Activated naive CD4-positive, alpha-beta T cell treated with anti-CD3 and anti-CD28 coated beads, Interleukin-2, amount 10 ng/mL, durations not matched to agents 7 days and 5 days (primary cell): ENCODE results near the gene AK9.
"Not testable (repeated sequence)": the region's sequence is repeated elsewhere in the genome, so short reads cannot be mapped to it uniquely, and the experiment has no call there.

Experiments
- CTCF ChIA-PET: fragments of 350-600 bp; sonication (Branson Sonifier 250); formaldehyde crosslinking; loops from one replicate; lab custom pipeline; 2021; ENCODE audit warnings: antibody characterized with exemption; lab: Charles Lee
- DNase-seq: peaks from one replicate; pipeline ENCODE4 v3.0.0-alpha.2; 2020
- H3K27ac Mint-ChIP-seq: one replicate; pipeline ENCODE4 v1.8.0; 2021; ENCODE audit warnings: mild to moderate bottlenecking, moderate library complexity, mixed read lengths
- H3K27me3 Mint-ChIP-seq: one replicate; pipeline ENCODE4 v1.8.0; 2021; ENCODE audit warnings: mild to moderate bottlenecking, mixed read lengths
- H3K36me3 Mint-ChIP-seq: one replicate; pipeline ENCODE4 v1.8.0; 2021; ENCODE audit warnings: mixed read lengths
- H3K4me1 Mint-ChIP-seq: one replicate; pipeline ENCODE4 v1.8.0; 2021; ENCODE audit warnings: mixed read lengths
- H3K4me3 Mint-ChIP-seq: one replicate; pipeline ENCODE4 v1.8.0; 2021; ENCODE audit warnings: mild to moderate bottlenecking, moderate library complexity, mixed read lengths
- H3K9me3 Mint-ChIP-seq: one replicate; pipeline ENCODE4 v1.8.0; 2021; ENCODE audit warnings: mixed read lengths

Gene AK9

DNA sequence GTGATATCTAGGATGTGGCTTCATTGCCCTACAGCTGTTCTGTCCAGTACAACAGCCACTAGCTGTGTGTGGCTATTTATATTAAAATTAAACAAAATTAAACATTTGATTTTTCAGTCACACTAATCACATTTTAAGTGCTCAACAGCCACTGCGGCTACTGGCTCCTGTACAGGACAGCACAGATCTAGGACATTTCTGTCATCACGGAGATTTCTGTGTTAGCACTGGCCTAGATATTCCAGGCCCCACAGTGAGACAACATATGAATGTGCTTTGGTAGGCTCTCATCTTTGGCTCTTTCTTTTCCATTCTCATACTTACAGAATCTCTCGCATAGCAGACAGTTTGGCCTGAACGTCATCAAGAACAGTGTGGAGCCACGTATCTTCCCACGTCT, 159.6 kb downstream of the AK9 start:
- DNase-seq = no peak
- CTCF ChIA-PET = interaction anchor here (2.7 kb wide), 1 partner anchor 508 kb away, joined by 10 read pairs; no protein-coding TSS in a partner anchor
- Mint-ChIP-seq H3K36me3 (no peaks in the 10 kb centered on the region), H3K27ac (no peak overlapping the region), H3K4me3 (no peak overlapping the region), H3K27me3 (no peaks in the 10 kb centered on the region), H3K4me1 (peaks cover 2% of the 10 kb centered on the region), H3K9me3 (no peaks in the 10 kb centered on the region)

DNA sequence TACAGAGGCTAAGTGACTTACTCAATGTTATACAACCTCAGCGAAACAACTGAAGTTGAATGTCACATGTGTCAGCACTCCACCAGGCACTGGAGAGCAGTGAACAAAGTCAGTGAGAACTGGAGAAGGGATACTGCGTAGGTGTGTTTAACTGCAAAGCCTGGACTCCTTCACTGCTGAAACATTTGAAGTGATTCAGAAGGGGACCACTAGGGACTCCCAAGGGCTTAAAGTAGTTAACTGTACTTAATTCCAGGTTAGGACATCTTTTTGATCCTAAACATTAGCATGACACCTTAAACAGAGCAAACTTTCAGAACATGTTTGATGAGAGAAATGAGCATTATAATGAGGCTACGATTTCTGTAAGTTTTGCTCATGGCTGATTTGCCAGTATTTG, 163.0 kb downstream of the AK9 start:
- CTCF ChIA-PET = interaction anchor here (1.4 to 5.5 kb wide), 3 partner anchors 165 to 864 kb away, joined by 3 to 39 read pairs (median 3); no protein-coding TSS in a partner anchor
- H3K4me1 Mint-ChIP-seq = peaks cover 2% of the 10 kb centered on the region
- peaks cover 4% of the 10 kb centered on the region for H3K9me3 Mint-ChIP-seq
- peaks cover 6% of the 10 kb centered on the region for H3K27me3 Mint-ChIP-seq
- no peak overlapping the region for H3K27ac Mint-ChIP-seq
- H3K36me3 Mint-ChIP-seq = peaks cover 2% of the 10 kb centered on the region
- DNase-seq = no peak
- H3K4me3 Mint-ChIP-seq = no peak overlapping the region

DNA sequence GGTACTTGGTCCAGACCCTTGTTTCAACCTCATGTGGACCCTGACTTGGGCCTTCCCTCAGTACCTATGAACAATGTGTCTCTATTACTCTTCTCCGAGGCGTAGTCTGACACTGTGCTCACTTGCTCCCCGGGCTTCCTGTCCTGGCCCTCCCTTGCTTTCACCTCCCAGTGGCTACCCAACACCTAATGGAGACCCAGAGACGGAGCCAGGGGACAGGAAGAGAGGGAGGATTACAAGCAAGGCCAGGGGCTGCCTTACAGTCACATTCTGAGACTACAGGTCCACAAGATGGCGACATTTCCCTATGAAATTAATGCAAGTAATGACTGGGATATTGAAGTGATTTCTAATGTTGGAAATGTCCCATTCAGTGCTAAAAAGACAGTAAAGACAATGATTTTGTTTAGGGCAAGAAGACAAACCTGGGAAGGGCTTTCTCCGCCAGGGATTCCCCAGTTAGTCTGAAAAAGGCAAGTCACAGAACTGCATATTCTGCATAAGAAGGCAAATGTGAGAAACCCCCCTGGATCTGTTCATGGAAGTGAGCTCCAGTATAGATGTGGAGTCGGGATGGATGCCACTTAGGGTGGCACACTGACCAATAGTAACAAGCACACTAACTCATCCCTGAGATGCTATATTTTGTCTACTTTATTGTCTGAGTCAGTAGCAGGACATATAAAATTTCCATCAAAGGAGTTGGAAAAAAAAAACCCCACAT, 163.9 kb downstream of the AK9 start:
- Mint-ChIP-seq H3K36me3 (peaks cover 2% of the 10 kb centered on the region), H3K9me3 (peaks cover 4% of the 10 kb centered on the region), H3K27ac (no peak overlapping the region), H3K4me3 (no peak overlapping the region), H3K27me3 (peaks cover 6% of the 10 kb centered on the region), H3K4me1 (peaks cover 2% of the 10 kb centered on the region)
- CTCF ChIA-PET = interaction anchor here (0.8 to 5.5 kb wide), 6 partner anchors 166 to 526 kb away, joined by 3 to 39 read pairs (median 3); no protein-coding TSS in a partner anchor
- DNase-seq = peak; percentile 63

DNA sequence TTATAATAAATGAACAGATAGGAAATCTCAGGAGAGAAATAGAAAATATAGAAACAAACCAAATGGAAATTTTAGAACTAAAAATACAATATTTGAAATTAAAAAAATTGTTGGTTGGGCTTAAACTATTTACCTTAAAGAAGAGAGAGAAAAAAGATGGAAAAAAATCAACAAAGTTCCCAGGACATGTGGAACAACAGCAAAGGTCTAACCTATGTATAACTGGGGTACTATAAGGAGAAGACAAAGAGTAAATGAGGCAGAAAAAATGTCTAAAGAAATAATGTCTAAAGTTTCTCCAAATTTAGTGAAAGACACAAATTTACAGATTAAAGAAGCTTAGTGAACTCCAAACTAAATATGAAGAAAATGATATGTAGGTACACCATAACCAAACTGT, 166.9 kb downstream of the AK9 start:
- H3K4me1 Mint-ChIP-seq = peaks cover 7% of the 10 kb centered on the region
- peaks cover 2% of the 10 kb centered on the region for H3K36me3 Mint-ChIP-seq
- no peak overlapping the region for H3K4me3 Mint-ChIP-seq
- H3K27ac Mint-ChIP-seq = no peak overlapping the region
- peaks cover 6% of the 10 kb centered on the region for H3K27me3 Mint-ChIP-seq
- peaks cover 6% of the 10 kb centered on the region for H3K9me3 Mint-ChIP-seq
- no peak for DNase-seq
- CTCF ChIA-PET = interaction anchor here (0.8 kb wide), 1 partner anchor 170 kb away, joined by 3 read pairs; no protein-coding TSS in a partner anchor

DNA sequence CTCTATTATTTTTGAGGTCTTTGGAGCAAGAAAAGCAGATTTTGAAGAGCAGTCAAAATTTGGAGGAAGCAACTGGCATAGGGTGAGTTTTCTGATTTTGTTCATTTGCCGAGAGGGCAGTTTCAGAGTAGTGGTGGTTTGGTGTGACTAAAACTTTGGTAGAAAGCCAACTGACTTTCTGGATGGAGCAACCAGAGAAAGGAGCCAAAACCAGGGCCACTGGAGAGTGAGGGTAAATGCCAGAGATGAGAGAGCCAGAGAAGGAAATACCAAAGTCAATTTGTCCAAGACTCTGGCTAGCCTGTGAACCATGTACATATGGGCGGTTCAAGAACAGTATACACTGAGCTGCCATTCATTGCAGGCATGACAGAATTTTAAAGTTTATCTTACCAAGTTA, 167.5 kb downstream of the AK9 start:
- CTCF ChIA-PET = interaction anchor here (0.8 kb wide), 1 partner anchor 170 kb away, joined by 3 read pairs; no protein-coding TSS in a partner anchor
- no peak for DNase-seq
- H3K4me1 Mint-ChIP-seq = peaks cover 7% of the 10 kb centered on the region
- peaks cover 6% of the 10 kb centered on the region for H3K9me3 Mint-ChIP-seq
- H3K36me3 Mint-ChIP-seq = peaks cover 2% of the 10 kb centered on the region
- no peak overlapping the region for H3K4me3 Mint-ChIP-seq
- peaks cover 6% of the 10 kb centered on the region for H3K27me3 Mint-ChIP-seq
- no peak overlapping the region for H3K27ac Mint-ChIP-seq

DNA sequence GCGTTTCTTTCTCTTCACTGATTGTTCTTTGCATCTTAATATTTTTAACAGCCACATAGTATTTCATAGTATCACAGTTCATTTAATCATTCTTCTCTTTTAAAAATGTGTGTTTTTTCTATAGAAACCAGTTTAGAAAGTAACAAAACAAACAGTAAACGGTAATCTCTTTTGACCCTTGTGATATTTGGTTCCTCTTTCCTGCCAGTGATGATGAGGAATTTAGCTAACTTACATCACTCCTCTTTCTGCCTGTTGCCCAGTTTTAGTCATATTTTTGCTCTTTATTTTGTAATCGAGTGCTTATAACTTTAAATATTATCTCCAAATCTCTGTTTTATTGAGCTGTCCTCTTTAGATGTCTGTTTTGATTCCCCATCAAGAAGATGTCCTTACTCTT, 169.9 kb downstream of the AK9 start:
- H3K4me1 Mint-ChIP-seq = peaks cover 19% of the 10 kb centered on the region
- CTCF ChIA-PET = no interaction called here

DNA sequence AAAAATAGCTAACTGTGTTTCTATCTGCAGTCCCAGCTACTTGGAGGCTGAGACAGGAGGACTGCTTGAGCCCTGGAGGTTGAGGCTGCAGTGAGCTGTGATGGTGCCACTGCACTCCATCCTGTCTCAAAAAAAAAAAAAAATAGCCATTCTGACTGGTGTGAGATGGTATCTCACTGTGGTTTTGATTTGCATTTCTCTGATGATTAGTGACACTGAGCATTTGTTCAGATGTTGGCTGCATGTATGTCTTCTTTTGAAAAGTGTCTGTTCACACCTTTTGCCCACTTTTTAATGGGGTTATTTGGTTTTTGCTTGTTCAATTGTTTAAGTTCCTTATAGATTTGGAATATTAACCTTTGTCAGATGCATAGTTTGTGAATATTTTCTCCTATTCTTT, 171.4 kb downstream of the AK9 start:
- H3K9me3 Mint-ChIP-seq, H3K4me3 Mint-ChIP-seq, H3K27me3 Mint-ChIP-seq, H3K36me3 Mint-ChIP-seq, H3K27ac Mint-ChIP-seq, DNase-seq: not testable (repeated sequence)
- CTCF ChIA-PET = interaction anchor here (1.5 kb wide), 1 partner anchor 331 kb away, joined by 3 read pairs; no protein-coding TSS in a partner anchor
- H3K4me1 Mint-ChIP-seq = peaks cover 33% of the 10 kb centered on the region

More for the DNA sequence above, 169.9 kb downstream of the AK9 start:
- peaks cover 6% of the 10 kb centered on the region for H3K9me3 Mint-ChIP-seq
- no peak for DNase-seq
- H3K36me3 Mint-ChIP-seq = peaks cover 2% of the 10 kb centered on the region
- H3K27ac Mint-ChIP-seq = no peak overlapping the region
- H3K4me3 Mint-ChIP-seq = no peak overlapping the region
- peaks cover 6% of the 10 kb centered on the region for H3K27me3 Mint-ChIP-seq

DNA sequence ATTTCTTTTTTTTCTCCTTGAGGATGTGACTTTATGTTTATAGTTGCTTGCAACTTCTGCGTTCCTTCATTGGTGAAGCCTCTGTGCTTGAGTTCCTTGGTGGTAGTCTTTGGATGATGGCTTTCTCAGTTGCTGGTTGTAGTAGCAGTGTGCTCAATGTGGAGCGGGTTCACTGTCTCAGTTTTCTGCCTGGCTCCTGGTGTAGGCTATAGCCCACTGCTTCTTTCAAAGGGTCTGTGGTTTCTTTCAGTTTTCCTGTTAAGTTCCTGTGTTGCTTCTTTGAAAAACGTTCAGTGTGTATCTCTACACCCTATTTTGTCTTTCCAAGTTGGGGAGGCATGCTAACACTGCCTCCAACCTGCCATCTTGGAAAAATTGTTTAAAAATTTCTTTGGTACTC, 174.1 kb downstream of the AK9 start:
- Mint-ChIP-seq H3K4me3 (peak overlapping the region; percentile 21), H3K36me3 (no peaks in the 10 kb centered on the region), H3K27me3 (no peaks in the 10 kb centered on the region), H3K4me1 (peaks cover 33% of the 10 kb centered on the region), H3K27ac (peak overlapping the region; percentile 70), H3K9me3 (peaks cover 2% of the 10 kb centered on the region)
- no peak for DNase-seq
- CTCF ChIA-PET = no interaction called here

DNA sequence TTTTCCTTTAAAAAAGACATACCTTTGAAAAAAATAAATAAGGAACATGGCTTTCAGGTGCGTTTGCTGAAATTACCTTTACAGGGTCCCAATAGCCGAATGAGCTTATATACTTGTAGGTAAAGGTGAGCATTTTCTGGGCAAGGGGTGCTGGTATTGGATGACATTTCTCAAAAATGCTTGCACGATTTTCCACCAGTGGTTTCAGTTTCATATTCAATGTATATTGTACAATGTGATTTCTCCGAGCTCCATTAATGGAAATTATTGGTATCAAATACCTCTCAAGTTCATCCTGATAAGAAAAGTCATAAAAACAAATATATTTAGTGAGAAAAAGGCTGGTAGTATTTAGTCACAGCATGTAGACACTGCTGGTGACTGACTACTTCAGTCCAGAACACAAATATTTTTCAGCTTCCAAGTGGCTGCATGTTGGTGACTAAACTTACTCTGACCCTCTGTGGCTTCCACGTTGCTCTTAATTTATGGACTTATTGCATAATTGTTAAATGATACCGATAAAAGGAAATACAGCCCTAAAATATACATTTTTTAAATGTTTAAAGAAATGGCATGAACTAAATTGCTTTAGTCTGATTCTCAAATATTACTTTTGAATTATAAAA, 175.1 kb downstream of the AK9 start:
- Mint-ChIP-seq H3K36me3 (no peaks in the 10 kb centered on the region), H3K4me3 (peak overlapping the region; percentile 43), H3K9me3 (peaks cover 2% of the 10 kb centered on the region), H3K27ac (peak overlapping the region; percentile 12), H3K27me3 (no peaks in the 10 kb centered on the region), H3K4me1 (peaks cover 33% of the 10 kb centered on the region)
- DNase-seq = no peak
- CTCF ChIA-PET = interaction anchor here (1.1 to 1.9 kb wide), 4 partner anchors 25 to 524 kb away, joined by 3 to 8 read pairs (median 6); no protein-coding TSS in a partner anchor

DNA sequence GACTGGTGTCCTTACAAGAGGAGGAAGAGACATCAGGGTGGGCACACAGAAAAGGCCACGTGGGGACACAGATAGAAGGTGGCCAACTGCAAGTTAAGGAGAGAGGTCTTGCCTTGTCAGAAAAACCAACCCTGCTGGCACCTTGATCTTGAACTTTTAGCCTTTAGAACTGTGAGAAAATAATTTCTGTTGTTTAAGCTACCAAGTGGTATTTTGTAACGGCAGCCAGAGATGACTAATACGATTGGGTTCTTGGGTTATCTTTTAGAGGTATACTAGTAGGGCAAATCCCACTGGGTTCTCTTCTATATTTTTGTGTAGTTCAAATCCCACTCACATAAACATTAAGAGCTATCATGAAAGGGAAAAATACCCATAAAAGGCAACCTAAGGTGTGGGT, 176.1 kb downstream of the AK9 start:
- CTCF ChIA-PET = interaction anchor here (1.4 to 1.9 kb wide), 3 partner anchors 24 to 524 kb away, joined by 4 to 8 read pairs (median 8); no protein-coding TSS in a partner anchor
- peaks cover 3% of the 10 kb centered on the region for H3K9me3 Mint-ChIP-seq
- no peak overlapping the region for H3K27ac Mint-ChIP-seq
- H3K27me3 Mint-ChIP-seq = peaks cover 3% of the 10 kb centered on the region
- no peaks in the 10 kb centered on the region for H3K36me3 Mint-ChIP-seq
- H3K4me1 Mint-ChIP-seq = peaks cover 33% of the 10 kb centered on the region
- H3K4me3 Mint-ChIP-seq = no peak overlapping the region
- no peak for DNase-seq

DNA sequence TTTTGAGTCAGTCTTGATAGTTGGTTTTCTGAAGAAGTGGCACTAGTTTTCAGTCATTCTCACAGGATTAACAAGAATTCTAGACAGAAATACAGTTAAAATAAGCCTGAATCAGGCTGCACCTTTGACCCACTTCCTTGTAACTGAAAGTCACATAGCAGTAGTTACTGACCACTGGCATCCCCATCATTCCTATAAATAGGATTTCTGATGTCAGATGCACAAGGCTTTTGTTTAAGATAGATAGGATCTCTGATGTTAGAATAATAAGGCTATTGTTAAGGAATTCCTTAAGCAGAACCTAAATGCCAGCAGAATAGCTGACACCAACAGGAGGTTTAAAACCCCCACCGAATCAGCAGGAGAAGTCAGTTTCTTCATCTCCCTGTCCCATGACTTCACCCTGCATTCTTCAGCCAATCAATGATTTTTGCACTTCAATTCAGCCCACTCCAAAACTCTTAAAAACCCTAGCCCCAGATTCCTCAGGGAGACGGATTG, 177.4 kb downstream of the AK9 start:
- peaks cover 6% of the 10 kb centered on the region for H3K27me3 Mint-ChIP-seq
- peaks cover 29% of the 10 kb centered on the region for H3K4me1 Mint-ChIP-seq
- no peaks in the 10 kb centered on the region for H3K36me3 Mint-ChIP-seq
- DNase-seq = no peak
- CTCF ChIA-PET = no interaction called here
- no peak overlapping the region for H3K4me3 Mint-ChIP-seq
- H3K9me3 Mint-ChIP-seq = peaks cover 3% of the 10 kb centered on the region
- no peak overlapping the region for H3K27ac Mint-ChIP-seq

DNA sequence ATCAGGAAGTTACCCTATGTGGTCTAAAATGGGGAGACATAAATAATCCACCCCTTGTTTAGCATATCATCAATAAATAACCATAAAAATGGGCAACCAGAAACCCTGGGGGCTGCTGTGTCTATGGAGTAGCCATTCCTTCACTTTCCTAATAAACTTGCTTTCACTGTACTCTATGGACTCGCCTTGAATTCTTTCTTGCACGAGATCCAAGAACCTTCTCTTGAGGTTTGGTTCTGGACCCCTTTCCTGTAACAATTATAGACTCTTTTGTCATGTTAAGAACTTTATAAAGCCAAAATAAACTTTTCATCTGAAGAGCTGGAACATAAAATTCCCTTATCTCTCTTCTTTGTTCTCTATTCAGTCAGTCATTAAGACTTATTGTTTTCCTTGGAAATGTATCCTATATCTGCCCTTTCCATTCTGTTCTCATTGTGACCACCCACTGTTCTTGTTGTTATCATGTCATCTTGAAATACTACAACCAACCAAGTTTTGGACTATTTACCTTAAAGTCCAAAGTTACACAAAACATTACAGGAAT, 178.7 kb downstream of the AK9 start:
- H3K27me3 Mint-ChIP-seq = peaks cover 10% of the 10 kb centered on the region
- H3K9me3 Mint-ChIP-seq = peaks cover 3% of the 10 kb centered on the region
- CTCF ChIA-PET = no interaction called here
- no peak overlapping the region for H3K27ac Mint-ChIP-seq
- H3K36me3 Mint-ChIP-seq = no peaks in the 10 kb centered on the region
- no peak overlapping the region for H3K4me3 Mint-ChIP-seq
- DNase-seq = no peak
- H3K4me1 Mint-ChIP-seq = peaks cover 27% of the 10 kb centered on the region

DNA sequence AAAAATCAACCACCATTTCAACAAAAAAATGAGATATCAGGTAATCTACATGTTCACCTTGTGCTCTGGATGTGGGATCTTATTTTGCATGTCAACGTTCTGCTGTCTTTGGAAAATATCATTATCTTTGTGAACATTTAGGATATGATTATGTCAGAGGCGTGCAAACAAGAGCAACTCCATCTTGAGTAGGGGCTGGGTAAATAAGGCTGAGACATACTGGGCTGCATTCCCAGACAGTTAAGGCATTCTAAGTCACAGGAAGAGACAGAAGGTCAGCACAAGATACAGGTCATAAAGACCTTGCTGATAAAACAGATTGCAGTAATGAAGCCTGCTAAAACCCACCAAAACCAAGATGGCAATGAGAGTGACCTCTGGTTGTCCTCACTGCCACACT, 179.2 kb downstream of the AK9 start:
- peaks cover 22% of the 10 kb centered on the region for H3K4me1 Mint-ChIP-seq
- peaks cover 10% of the 10 kb centered on the region for H3K27me3 Mint-ChIP-seq
- H3K36me3 Mint-ChIP-seq = no peaks in the 10 kb centered on the region
- CTCF ChIA-PET = no interaction called here
- DNase-seq = no peak
- no peak overlapping the region for H3K27ac Mint-ChIP-seq
- H3K4me3 Mint-ChIP-seq = no peak overlapping the region
- H3K9me3 Mint-ChIP-seq = peaks cover 3% of the 10 kb centered on the region

DNA sequence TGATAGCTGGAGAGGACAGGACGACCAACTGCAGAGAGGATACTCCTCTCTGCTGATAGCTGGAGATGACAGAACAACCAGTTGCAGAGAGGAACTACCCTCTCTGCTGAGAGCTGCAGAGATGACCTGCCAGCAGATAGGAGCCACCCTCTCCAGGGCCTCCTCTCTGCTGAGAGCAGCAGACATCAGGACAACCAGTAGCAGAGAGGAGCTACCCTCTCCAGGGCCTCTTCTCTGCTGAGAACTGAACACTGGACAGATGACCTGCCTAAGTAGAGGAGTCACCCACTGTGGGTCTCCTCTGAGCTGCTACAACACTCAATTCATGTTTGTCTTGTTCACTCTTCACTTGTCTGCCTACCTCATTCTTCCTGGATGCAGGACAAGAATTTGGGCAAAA, 180.6 kb downstream of the AK9 start:
- H3K9me3 Mint-ChIP-seq = peaks cover 3% of the 10 kb centered on the region
- CTCF ChIA-PET = interaction anchor here (0.7 kb wide), 1 partner anchor 19 kb away, joined by 3 read pairs; no protein-coding TSS in a partner anchor
- no peaks in the 10 kb centered on the region for H3K36me3 Mint-ChIP-seq
- H3K27ac Mint-ChIP-seq = no peak overlapping the region
- H3K4me3 Mint-ChIP-seq = no peak overlapping the region
- H3K4me1 Mint-ChIP-seq = peaks cover 7% of the 10 kb centered on the region
- peaks cover 10% of the 10 kb centered on the region for H3K27me3 Mint-ChIP-seq
- no peak for DNase-seq
